AG04450 (cell line): ENCODE measurements around the gene PBLD. TPM values are rescaled to one million over a fixed set of nuclear protein-coding genes. Genes with fewer than 3 reads are reported as not detected.
"Not testable (repeated sequence)": the region's sequence is repeated elsewhere in the genome, so short reads cannot be mapped to it uniquely, and the experiment has no call there.

Experiments used
- CTCF ChIA-PET: fragments of 300-600, 350-600 bp; formaldehyde crosslinking; extraction: SDS; loops from one replicate; lab custom pipeline; 2022; ENCODE audit warnings: antibody characterized with exemption, inconsistent platforms; lab: Charles Lee
- POLR2A ChIA-PET: fragments of 350-600 bp; formaldehyde crosslinking; extraction: SDS; loops from one replicate; lab custom pipeline; 2021; ENCODE audit warnings: antibody characterized with exemption, inconsistent platforms; lab: Yijun Ruan, JAX
- DNase-seq: peaks from one replicate; pipeline ENCODE4 v3.0.0-alpha.2; 2011; ENCODE audit warnings: low read depth, low spot score
- H3K27ac ChIP-seq: one replicate; pipeline ENCODE4 v1.5.1; 2012; ENCODE audit warnings: low read depth, low read length, control low read depth
- H3K27me3 ChIP-seq: one replicate; pipeline ENCODE4 v1.6.0; 2012; ENCODE audit warnings: low read length; ENCODE audit not compliant: control insufficient read depth, insufficient read depth
- H3K4me3 ChIP-seq: 2 replicates; pipeline ENCODE4 v1.5.1; 2011; ENCODE audit warnings: mild to moderate bottlenecking, low read depth, low read length, control low read depth
- H3K9me3 ChIP-seq: 2 replicates; pipeline ENCODE4 v1.5.1; 2012; ENCODE audit warnings: low read length; ENCODE audit not compliant: control insufficient read depth, insufficient read depth
- polyA plus RNA-seq: library from polyadenylated mRNA; depleted of rRNA; stranded (reverse); fragments of >200 nt; gene quantifications from 2 replicates; pipeline ENCODE4 v1.2.3, GENCODE V29; 2011
- TF ChIP-seq, protein P1 (sequence below): IDR thresholded peaks from 2 replicates; pipeline ENCODE4 v1.5.1; 2011; ENCODE audit warnings: low read depth, low read length, control low read depth, inconsistent platforms

The PBLD gene
- polyA plus RNA-seq, 1 experiment = 1.2 TPM

DNA sequence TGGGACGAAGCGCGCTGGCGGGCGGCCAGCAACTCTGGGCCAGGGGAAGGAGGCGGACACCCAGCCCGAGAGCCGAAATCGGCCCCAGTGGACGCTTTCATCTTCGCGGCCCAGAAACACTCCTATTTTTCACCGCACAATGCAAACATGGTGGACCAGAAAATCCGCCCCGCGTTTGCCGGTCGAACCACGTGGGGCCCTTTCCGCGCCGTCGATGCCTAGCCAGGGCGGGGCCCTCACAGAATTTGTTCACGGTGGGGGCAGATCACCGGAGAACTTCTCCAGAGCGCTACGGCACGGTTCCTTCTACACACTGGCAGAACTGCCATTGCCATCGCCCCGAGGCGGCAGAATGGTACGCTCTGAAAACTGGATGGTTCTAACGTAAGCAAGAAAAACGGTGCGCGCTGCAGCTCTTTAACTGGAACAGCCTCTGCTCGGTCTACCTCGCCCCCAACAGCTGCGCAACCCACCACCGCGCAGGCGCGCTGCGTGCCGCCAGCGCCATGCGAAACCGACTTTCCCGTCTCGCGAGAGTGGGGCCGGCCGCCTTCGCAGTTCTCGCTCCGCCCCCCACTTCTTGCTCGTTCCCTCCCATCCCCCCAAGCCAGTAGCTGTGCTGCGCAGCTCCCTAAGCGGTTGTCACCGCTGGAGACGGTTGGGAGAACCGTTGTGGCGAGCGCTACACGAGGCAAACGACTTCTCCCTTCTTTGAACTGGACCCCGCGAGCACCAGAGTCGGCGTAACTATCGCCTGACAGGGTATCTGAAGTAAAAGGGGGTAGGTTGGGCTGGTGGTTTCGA lies 1.1 kb downstream of the PBLD start, which contains the start of gene HNRNPH3:
TSS of gene HNRNPH3 (plus strand) at position 610 of the 804 bp plus-strand sequence. CDS start 5,158 bp downstream, outside the sequence.
- H3K27me3 ChIP-seq = no peaks in the 10 kb centered on the region
- H3K4me3 ChIP-seq = peak within 1 kb of the TSS; percentile 88
- peak; percentile 95 for DNase-seq
- H3K9me3 ChIP-seq = no peaks in the 10 kb centered on the region
- TF ChIP-seq, protein P1, sequence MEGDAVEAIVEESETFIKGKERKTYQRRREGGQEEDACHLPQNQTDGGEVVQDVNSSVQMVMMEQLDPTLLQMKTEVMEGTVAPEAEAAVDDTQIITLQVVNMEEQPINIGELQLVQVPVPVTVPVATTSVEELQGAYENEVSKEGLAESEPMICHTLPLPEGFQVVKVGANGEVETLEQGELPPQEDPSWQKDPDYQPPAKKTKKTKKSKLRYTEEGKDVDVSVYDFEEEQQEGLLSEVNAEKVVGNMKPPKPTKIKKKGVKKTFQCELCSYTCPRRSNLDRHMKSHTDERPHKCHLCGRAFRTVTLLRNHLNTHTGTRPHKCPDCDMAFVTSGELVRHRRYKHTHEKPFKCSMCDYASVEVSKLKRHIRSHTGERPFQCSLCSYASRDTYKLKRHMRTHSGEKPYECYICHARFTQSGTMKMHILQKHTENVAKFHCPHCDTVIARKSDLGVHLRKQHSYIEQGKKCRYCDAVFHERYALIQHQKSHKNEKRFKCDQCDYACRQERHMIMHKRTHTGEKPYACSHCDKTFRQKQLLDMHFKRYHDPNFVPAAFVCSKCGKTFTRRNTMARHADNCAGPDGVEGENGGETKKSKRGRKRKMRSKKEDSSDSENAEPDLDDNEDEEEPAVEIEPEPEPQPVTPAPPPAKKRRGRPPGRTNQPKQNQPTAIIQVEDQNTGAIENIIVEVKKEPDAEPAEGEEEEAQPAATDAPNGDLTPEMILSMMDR = no peak
- ChIA-PET POLR2A (interaction anchor here (0.5 to 2.0 kb wide), 24 partner anchors 9 to 439 kb away, joined by 3 to 17 read pairs (median 4); partner anchors contain the start of genes CCAR1 and TET1), CTCF (interaction anchor here (0.6 to 3.0 kb wide), 5 partner anchors 17 to 456 kb away, joined by 3 to 16 read pairs (median 7); no protein-coding TSS in a partner anchor)
- peak within 1 kb of the TSS; percentile 94 for H3K27ac ChIP-seq

DNA sequence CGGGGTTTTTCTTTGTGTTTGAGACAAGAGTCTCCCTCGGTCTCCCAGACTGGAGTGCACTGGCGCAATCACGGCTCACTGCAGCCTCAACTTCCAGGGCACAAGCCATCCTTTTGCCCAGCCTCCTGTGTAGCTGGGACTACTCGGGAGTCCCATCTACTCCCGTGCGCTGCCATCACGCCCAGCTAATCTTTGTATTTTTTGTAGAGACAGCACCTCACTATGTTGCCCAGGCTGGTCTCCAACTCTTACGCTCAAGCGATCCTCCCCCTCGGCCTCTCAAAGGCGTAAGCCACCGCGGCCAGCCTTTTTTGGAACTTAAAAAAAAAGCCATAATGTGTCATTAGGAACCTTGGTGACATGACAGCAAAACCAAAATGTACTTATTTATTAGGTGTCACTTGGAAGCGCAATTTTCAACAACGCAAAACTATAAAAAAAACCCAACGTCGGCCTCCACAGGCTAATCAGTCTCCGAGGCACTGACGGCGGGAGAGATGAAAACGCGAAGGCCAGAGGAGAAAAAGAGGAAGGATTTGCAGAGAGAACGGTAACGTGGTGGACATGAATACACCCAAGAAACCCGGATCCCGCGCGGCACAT lies 1.8 kb downstream of the PBLD start:
- POLR2A ChIA-PET = interaction anchor here (0.5 to 1.2 kb wide), 8 partner anchors 16 to 233 kb away, joined by 3 to 17 read pairs (median 4); partner anchors contain the start of gene TET1
- TF ChIP-seq, protein P1 = no peak
- no peak for DNase-seq
- Histone ChIP-seq H3K27ac (peak overlapping the region; percentile 94), H3K27me3 (no peaks in the 10 kb centered on the region), H3K4me3 (peak overlapping the region; percentile 88), H3K9me3 (no peaks in the 10 kb centered on the region)
- CTCF ChIA-PET = interaction anchor here (1.0 to 1.2 kb wide), 2 partner anchors 118 to 475 kb away, joined by 3 read pairs; no protein-coding TSS in a partner anchor

DNA sequence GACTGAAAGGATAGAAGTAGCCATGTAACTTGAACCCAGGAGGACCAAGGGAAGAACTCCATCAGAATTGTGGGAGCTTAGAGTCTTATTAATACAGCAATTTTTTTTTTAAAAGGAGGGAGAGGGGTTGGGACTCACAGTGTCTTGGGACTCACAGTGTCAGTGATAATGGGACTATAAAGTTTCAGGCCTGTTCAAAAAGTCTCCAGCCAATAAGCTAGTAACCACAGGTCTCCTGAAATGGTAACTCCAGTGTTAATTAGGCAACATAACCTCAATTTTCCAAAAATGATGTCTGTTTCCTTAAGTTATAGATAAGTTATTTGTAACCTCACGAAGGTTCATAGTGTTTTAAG lies 3.2 kb downstream of the PBLD start:
- Histone ChIP-seq H3K27me3 (no peaks in the 10 kb centered on the region), H3K4me3 (no peak overlapping the region), H3K9me3 (no peaks in the 10 kb centered on the region), H3K27ac (no peak overlapping the region)
- POLR2A ChIA-PET = interaction anchor here (1.2 kb wide), 1 partner anchor 16 kb away, joined by 3 read pairs; no protein-coding TSS in a partner anchor
- TF ChIP-seq, protein P1 = no peak
- DNase-seq = no peak
- CTCF ChIA-PET = interaction anchor here (1.3 kb wide), 1 partner anchor 117 kb away, joined by 7 read pairs; no protein-coding TSS in a partner anchor

DNA sequence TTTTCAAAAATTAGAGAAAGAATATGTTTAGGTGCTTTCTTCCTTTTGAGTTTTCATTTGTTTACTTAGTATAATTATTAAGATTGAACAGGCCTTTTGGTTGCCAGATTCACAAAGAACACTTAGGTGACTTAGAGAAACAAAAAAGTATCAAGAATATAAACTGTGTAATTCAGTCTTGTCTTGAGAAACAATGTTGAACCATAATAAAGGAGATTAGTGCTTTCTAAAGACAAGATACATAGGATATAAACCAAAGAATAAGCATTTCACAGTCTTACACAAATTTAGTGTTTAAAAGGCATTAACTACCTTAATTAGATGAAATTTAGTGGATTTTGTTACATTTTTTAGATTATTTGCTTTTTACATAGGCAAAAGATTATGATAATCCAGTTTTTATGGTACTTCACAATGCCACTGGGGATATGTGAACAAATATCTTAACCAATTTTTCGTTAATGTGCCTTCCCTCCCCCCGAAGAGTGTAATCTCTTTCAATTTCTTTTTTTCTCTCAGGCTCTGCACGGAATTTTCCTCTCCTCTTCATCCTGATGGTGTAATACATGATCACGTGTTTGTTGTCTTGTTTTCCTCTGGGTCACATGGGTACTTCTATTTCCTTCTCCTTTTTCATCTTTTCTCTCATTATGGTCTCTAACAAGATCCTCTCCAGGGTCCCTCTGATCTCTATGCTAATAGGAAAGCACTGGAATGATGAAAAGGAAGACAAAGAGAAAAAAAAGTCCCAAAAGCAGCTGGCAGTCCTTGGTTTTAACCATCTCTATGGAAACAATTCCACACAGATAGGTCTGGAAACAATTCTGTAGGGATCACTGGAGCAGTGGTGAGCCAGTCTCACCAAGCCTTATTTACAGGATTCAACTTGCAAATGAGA lies 4.6 kb downstream of the PBLD start:
- ChIA-PET POLR2A (no interaction called here), CTCF (interaction anchor here (1.3 kb wide), 1 partner anchor 116 kb away, joined by 5 read pairs; no protein-coding TSS in a partner anchor)
- Histone ChIP-seq H3K9me3 (no peaks in the 10 kb centered on the region), H3K27me3 (no peaks in the 10 kb centered on the region), H3K27ac (peak overlapping the region; percentile 55), H3K4me3 (no peak overlapping the region)
- TF ChIP-seq, protein P1 = no peak
- no peak for DNase-seq

DNA sequence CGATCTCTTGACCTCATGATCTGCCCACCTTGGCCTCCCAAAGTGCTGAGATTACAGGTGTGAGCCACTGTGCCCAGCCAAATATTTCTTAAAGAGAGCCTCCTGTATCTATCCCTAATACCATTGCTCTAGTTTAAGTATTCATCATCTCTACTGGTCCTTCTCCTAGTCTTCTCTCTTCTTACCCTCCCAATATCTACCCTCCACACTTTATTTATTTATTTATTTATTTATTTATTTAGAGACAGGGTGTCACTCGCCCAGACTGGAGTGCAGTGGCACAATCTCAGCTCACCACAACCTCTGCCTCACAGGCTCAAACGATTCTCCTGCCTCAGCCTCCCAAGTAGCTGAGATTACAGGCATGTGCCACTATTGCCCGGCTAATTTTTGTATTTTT lies 8.3 kb downstream of the PBLD start:
- H3K27ac ChIP-seq, POLR2A ChIA-PET, DNase-seq, H3K4me3 ChIP-seq, H3K27me3 ChIP-seq, H3K9me3 ChIP-seq: not testable (repeated sequence)
- CTCF ChIA-PET = interaction anchor here (1.1 kb wide), 1 partner anchor 112 kb away, joined by 3 read pairs; no protein-coding TSS in a partner anchor
